MM.1S (cell line): ENCODE data around the gene PRR20D.
"Not testable (repeated sequence)": the region's sequence is repeated elsewhere in the genome, so short reads cannot be mapped to it uniquely, and the experiment has no call there.

Experiments
- DNase-seq: peaks from one replicate; pipeline ENCODE4 v3.0.0-alpha.2; 2015
- H2AFZ ChIP-seq: fragments of 300-600 bp; sonication (generic); 2 replicates; pipeline ENCODE4 v1.6.0; 2016; ENCODE audit warnings: antibody characterized with exemption, low read length
- H3F3A ChIP-seq: fragments of 300-600 bp; sonication (generic); 2 replicates; pipeline ENCODE4 v1.6.1; 2016; ENCODE audit warnings: mild to moderate bottlenecking, antibody characterized with exemption, low read length, moderate library complexity, mixed read lengths; ENCODE audit not compliant: insufficient read depth
- H3K27ac ChIP-seq: fragments of 300-600 bp; sonication (generic); 2 replicates; pipeline ENCODE4 v1.5.1; 2016; ENCODE audit warnings: mild to moderate bottlenecking, low read length
- H3K27me3 ChIP-seq: fragments of 300-600 bp; sonication (generic); replicated peaks from 2 replicates; pipeline ENCODE4 v1.6.0; 2016; ENCODE audit warnings: low read length; ENCODE audit not compliant: insufficient read depth
- H3K36me3 ChIP-seq: fragments of 300-600 bp; sonication (generic); replicated peaks from 2 replicates; pipeline ENCODE4 v1.6.1; 2016; ENCODE audit warnings: mild to moderate bottlenecking, low read length, mixed read lengths; ENCODE audit not compliant: insufficient read depth
- H3K4me1 ChIP-seq: fragments of 300-600 bp; sonication (generic); 2 replicates; pipeline ENCODE4 v1.6.1; 2016; ENCODE audit warnings: low read length, mixed read lengths
- H3K4me2 ChIP-seq: fragments of 300-600 bp; sonication (generic); 2 replicates; pipeline ENCODE4 v1.6.0; 2016; ENCODE audit warnings: low read depth, low read length
- H3K4me3 ChIP-seq: fragments of 300-600 bp; sonication (generic); 2 replicates; pipeline ENCODE4 v1.5.1; 2016; ENCODE audit warnings: low read length, mixed read lengths
- H3K79me2 ChIP-seq: fragments of 300-600 bp; sonication (generic); 2 replicates; pipeline ENCODE4 v1.6.1; 2016; ENCODE audit warnings: mixed run types, low read length, mixed read lengths
- H3K9ac ChIP-seq: fragments of 300-600 bp; sonication (generic); 2 replicates; pipeline ENCODE4 v1.6.1; 2016; ENCODE audit warnings: low read length, mixed read lengths
- H3K9me2 ChIP-seq: fragments of 300-600 bp; sonication (generic); replicated peaks from 2 replicates; pipeline ENCODE4 v1.6.1; 2016; ENCODE audit warnings: mild to moderate bottlenecking, low read length, mixed read lengths; ENCODE audit not compliant: insufficient read depth
- H3K9me3 ChIP-seq: fragments of 300-600 bp; sonication (generic); replicated peaks from 2 replicates; pipeline ENCODE4 v1.6.1; 2016; ENCODE audit warnings: mild to moderate bottlenecking, low read length, mixed read lengths; ENCODE audit not compliant: insufficient read depth
- H4K20me1 ChIP-seq: fragments of 300-600 bp; sonication (generic); 2 replicates; pipeline ENCODE4 v1.6.1; 2016; ENCODE audit warnings: mild to moderate bottlenecking, low read length, moderate library complexity, mixed read lengths; ENCODE audit not compliant: insufficient read depth
- EZH2 ChIP-seq: fragments of 300-600 bp; sonication (generic); optimal IDR thresholded peaks from 2 replicates; pipeline ENCODE3; 2017; ENCODE audit warnings: low read depth, mild to moderate bottlenecking, antibody characterized with exemption, low read length, mixed read lengths
- EZH2phosphoT487 ChIP-seq: fragments of 300-600 bp; sonication (generic); IDR thresholded peaks from 2 replicates; pipeline ENCODE4 v1.6.1; 2018; ENCODE audit warnings: antibody characterized with exemption, low read length
- TF ChIP-seq, protein P1 (sequence below): fragments of 300-600 bp; sonication (generic); IDR thresholded peaks from 2 replicates; pipeline ENCODE4 v1.5.1; 2016; ENCODE audit warnings: antibody characterized with exemption, low read length, mixed read lengths

Gene PRR20D

DNA sequence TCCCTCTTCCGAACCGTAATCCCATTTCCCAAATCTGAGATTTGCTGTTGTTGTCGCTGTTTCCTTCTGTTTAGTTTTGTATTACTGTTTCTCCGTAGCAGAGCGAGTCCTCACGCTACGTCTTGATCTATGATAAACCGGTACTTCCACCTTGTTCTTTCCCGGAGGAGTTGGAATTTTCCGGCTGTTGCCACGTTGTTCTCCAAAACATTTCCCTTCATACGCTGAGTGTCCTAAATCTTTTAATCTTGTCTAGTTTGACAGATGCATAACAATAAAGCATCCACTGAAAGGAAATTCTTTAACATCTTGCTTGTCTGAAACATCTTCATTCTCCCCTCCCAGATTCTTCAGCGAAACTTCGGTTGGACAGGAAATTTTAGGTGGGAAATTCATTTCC lies 12.3 kb upstream of the PRR20D start:
- H3K4me3 ChIP-seq, H3K9me2 ChIP-seq, DNase-seq, H3K9ac ChIP-seq, H2AFZ ChIP-seq, H3K27me3 ChIP-seq, H3K27ac ChIP-seq, H3K4me2 ChIP-seq, H3F3A ChIP-seq, H3K9me3 ChIP-seq, H4K20me1 ChIP-seq, H3K79me2 ChIP-seq, H3K36me3 ChIP-seq, H3K4me1 ChIP-seq: not testable (repeated sequence)

DNA sequence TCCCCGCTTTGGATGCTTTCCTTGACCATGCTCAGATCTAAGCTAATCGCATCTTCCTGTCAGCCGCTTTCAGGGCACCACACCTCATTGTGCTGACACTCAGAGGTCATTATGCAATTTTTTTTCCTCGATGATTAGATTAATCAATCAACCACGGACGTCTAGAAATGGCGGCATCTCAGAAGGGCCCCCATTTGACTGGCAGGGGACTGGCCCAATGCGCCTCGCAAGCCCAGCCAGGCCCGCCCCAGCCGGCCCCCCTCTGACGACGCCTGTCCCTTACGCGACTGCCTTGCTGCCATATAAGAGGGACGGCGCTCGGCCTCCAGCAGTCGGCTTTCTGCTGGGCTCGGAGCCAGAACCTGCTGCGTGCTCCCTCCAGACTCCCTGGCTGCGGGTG lies 6.7 kb upstream of the PRR20D start, which contains the start of gene PRR20C:
TSS of gene PRR20C (plus strand) at position 301 of the 400 bp plus-strand sequence. CDS start 387 bp downstream, outside the sequence.
- not testable (repeated sequence) for H3K9me3 ChIP-seq, H3F3A ChIP-seq, H4K20me1 ChIP-seq, DNase-seq, H3K79me2 ChIP-seq, H2AFZ ChIP-seq, H3K27me3 ChIP-seq, H3K4me3 ChIP-seq, H3K4me1 ChIP-seq, H3K9me2 ChIP-seq, H3K4me2 ChIP-seq, H3K9ac ChIP-seq, H3K27ac ChIP-seq, H3K36me3 ChIP-seq

DNA sequence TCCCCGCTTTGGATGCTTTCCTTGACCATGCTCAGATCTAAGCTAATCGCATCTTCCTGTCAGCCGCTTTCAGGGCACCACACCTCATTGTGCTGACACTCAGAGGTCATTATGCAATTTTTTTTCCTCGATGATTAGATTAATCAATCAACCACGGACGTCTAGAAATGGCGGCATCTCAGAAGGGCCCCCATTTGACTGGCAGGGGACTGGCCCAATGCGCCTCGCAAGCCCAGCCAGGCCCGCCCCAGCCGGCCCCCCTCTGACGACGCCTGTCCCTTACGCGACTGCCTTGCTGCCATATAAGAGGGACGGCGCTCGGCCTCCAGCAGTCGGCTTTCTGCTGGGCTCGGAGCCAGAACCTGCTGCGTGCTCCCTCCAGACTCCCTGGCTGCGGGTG lies 6.5 kb downstream of the PRR20D start, which contains the start of gene PRR20E:
TSS of gene PRR20E (plus strand) at position 301 of the 400 bp plus-strand sequence. CDS start 387 bp downstream, outside the sequence.
- not testable (repeated sequence) for H3K27ac ChIP-seq, DNase-seq, H3K36me3 ChIP-seq, H3K79me2 ChIP-seq, H2AFZ ChIP-seq, H3K4me2 ChIP-seq, H3F3A ChIP-seq, H3K9me3 ChIP-seq, H3K9ac ChIP-seq, H3K4me3 ChIP-seq, H3K27me3 ChIP-seq, H4K20me1 ChIP-seq, H3K9me2 ChIP-seq, H3K4me1 ChIP-seq

DNA sequence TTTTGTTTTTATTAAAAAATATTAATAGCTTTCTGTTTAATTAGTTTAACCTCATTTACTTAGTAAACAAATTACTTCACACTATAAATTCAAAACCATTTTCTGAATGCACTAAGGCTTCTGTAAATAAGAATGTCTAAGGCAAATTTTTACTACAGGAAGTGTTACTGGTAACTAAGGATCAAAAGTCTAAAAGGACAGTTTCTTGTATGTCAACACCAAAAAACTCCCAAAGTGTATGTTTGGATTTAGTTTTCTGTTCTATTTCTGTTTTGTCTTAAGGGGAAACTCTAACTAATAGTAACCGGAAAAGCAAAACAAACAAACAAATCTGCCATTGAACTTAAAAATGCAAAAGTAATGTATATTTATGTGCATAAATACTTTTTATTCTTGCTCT lies 31.2 kb downstream of the PRR20D start:
- Histone ChIP-seq H3K27ac (no peak overlapping the region), H3K9me2 (no peaks in the 10 kb centered on the region), H3K9ac (no peak overlapping the region), H3K79me2 (no peaks in the 10 kb centered on the region), H3F3A (no peaks in the 10 kb centered on the region), H2AFZ (no peak overlapping the region), H3K9me3 (no peaks in the 10 kb centered on the region), H3K4me2 (no peak overlapping the region), H3K4me3 (no peak overlapping the region), H3K27me3 (no peaks in the 10 kb centered on the region), H3K4me1 (no peaks in the 10 kb centered on the region), H3K36me3 (no peaks in the 10 kb centered on the region), H4K20me1 (no peaks in the 10 kb centered on the region)
- DNase-seq: no peak
- TF ChIP-seq, protein P1, sequence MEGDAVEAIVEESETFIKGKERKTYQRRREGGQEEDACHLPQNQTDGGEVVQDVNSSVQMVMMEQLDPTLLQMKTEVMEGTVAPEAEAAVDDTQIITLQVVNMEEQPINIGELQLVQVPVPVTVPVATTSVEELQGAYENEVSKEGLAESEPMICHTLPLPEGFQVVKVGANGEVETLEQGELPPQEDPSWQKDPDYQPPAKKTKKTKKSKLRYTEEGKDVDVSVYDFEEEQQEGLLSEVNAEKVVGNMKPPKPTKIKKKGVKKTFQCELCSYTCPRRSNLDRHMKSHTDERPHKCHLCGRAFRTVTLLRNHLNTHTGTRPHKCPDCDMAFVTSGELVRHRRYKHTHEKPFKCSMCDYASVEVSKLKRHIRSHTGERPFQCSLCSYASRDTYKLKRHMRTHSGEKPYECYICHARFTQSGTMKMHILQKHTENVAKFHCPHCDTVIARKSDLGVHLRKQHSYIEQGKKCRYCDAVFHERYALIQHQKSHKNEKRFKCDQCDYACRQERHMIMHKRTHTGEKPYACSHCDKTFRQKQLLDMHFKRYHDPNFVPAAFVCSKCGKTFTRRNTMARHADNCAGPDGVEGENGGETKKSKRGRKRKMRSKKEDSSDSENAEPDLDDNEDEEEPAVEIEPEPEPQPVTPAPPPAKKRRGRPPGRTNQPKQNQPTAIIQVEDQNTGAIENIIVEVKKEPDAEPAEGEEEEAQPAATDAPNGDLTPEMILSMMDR: no peak

DNA sequence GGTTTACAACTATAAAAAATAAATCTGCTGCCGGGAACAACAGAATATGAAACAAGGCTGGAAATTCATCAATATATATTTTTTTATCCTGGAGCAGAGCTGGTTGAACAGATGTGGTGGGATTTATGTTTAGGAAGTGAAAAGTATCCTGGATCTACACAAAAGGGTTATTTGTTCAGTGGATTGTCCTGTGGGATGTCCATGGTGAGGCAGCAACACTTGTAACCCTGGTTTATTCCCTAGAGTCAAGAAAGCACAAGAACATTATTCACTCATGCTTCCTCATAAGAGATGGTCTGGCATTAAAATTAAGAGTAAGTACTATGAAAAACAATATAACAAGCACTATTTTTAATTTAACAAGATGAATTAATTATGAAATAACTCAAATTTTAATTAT lies 52.6 kb downstream of the PRR20D start:
- Histone ChIP-seq H3K4me3 (no peak overlapping the region), H3K4me2 (no peak overlapping the region), H3K9me3 (no peaks in the 10 kb centered on the region), H3K79me2 (no peaks in the 10 kb centered on the region), H3K27me3 (no peaks in the 10 kb centered on the region), H3K4me1 (no peaks in the 10 kb centered on the region), H3K9ac (no peak overlapping the region), H3F3A (no peaks in the 10 kb centered on the region), H3K27ac (no peak overlapping the region), H4K20me1 (no peaks in the 10 kb centered on the region), H2AFZ (no peak overlapping the region), H3K9me2 (no peaks in the 10 kb centered on the region), H3K36me3 (no peaks in the 10 kb centered on the region)
- DNase-seq: no peak
- TF ChIP-seq EZH2phosphoT487 (no peak), EZH2 (no peak)
- TF ChIP-seq, protein P1: no peak
